ENCODE data around the gene KCNH6. TPM values are rescaled to one million over a fixed set of nuclear protein-coding genes. Genes with fewer than 3 reads are reported as not detected.

KCNH6 gene
- total RNA-seq, 4 donors from 2014 or later = 0.08 to 0.29 TPM; not detected in 2

DNA sequence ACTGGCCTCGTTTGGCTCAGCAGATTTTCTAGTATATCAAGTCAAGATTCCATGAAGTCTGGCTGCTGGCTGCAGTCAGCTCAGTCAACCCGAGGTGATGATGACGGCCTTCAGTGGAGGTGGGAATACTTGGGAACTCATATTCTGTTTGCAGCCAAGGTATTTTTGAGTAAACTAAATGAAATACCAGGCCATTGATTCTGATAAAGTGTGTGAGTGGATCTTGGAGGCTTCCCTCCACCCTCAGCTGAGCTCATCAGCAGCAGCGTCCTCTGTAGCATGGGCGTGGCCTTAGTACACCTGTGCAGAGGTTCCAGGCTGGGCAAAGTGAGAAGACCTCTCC lies 55.6 kb downstream of the KCNH6 start:
- TF ChIP-seq, protein P1, sequence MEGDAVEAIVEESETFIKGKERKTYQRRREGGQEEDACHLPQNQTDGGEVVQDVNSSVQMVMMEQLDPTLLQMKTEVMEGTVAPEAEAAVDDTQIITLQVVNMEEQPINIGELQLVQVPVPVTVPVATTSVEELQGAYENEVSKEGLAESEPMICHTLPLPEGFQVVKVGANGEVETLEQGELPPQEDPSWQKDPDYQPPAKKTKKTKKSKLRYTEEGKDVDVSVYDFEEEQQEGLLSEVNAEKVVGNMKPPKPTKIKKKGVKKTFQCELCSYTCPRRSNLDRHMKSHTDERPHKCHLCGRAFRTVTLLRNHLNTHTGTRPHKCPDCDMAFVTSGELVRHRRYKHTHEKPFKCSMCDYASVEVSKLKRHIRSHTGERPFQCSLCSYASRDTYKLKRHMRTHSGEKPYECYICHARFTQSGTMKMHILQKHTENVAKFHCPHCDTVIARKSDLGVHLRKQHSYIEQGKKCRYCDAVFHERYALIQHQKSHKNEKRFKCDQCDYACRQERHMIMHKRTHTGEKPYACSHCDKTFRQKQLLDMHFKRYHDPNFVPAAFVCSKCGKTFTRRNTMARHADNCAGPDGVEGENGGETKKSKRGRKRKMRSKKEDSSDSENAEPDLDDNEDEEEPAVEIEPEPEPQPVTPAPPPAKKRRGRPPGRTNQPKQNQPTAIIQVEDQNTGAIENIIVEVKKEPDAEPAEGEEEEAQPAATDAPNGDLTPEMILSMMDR (IDR thresholded peaks at IDR 0.05) = no peak
- no peak for TF ChIP-seq POLR2A (IDR thresholded peaks at IDR 0.05)
- DNase-seq (ENCODE audit: low spot score in 2 of 2) = peak in 1 of 2 donors; percentile 37
- intact Hi-C loops (cut with DNase I; ENCODE audit: low total_unique reads) = no loop called here
- WGBS, 2 donors = 76 to 84% methylated on average over 5 of the region's 5 CpGs
- no peak overlapping the region for H3K4me3 ChIP-seq (ENCODE audit: low read depth, poor library complexity, severe bottlenecking)

DNA sequence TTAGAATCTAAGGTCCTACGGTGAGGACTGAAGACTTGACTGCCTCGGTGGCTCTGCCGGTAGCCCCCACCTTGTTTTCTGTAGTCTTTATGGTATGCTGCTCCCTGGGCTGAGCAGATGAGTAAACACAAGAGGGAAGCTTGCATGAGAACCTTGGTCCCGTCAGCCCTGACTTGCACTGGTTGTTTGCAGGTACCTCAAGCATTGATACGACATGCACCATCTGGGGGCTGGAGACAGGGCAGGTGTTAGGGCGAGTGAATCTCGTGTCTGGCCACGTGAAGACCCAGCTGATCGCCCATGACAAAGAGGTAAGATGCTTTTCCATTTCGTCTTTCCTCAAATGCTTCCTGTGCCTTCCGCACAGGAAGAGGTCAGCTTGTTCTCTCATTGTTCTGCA lies 56.5 kb downstream of the KCNH6 start:
- no peak overlapping the region for H3K4me3 ChIP-seq (ENCODE audit: low read depth, poor library complexity, severe bottlenecking)
- peak in 1 of 2 donors; percentile 40 for DNase-seq (ENCODE audit: low spot score in 2 of 2)
- WGBS, 2 donors = 84 to 85% methylated on average over 11 of the region's 11 CpGs
- intact Hi-C loops (cut with DNase I; ENCODE audit: low total_unique reads) = no loop called here
- no peak for TF ChIP-seq POLR2A (IDR thresholded peaks at IDR 0.05)
- TF ChIP-seq, protein P1 (IDR thresholded peaks at IDR 0.05) = no peak

DNA sequence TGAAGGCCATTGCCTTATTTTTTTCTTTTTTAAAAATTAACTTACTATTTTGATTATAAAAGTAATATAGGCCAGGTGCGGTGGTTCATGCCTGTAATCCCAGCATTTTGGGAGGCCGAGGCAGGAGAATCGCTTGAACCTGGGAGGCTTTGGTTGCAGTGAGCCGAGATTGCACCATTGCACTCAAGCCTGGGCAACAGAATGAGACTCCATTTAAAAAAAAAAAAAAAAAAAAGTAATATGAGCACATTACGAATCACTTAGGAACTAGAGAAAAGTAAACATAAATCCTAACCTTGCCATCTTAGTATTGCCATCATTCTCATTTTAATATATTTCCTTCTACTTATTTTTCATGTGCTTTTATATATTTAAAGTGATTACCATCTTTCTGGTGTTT lies 64.6 kb downstream of the KCNH6 start:
- TF ChIP-seq, protein P1 (IDR thresholded peaks at IDR 0.05) = no peak
- TF ChIP-seq POLR2A (IDR thresholded peaks at IDR 0.05) = no peak
- no peak for DNase-seq (ENCODE audit: low spot score in 2 of 2)
- intact Hi-C loops (cut with DNase I; ENCODE audit: low total_unique reads) = no loop called here

DNA sequence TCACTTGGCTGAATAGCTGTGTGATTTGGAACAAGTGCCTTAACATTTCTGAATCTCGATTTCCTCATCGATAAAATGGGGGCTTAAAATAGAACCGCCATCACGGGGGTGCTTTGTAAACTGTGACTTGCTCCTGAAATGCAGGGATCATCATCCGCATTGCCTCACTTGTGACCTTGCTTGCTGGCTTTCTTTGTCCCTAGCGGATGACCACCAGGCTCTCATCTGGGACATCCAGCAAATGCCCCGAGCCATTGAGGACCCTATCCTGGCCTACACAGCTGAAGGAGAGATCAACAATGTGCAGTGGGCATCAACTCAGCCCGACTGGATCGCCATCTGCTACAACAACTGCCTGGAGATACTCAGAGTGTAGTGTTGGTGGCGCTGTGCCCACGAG lies 65.6 kb downstream of the KCNH6 start:
- DNase-seq (ENCODE audit: low spot score in 2 of 2) = no peak
- intact Hi-C loops (cut with DNase I; ENCODE audit: low total_unique reads) = no loop called here
- WGBS, 2 donors = 81 to 91% methylated on average over 11 of the region's 11 CpGs
- H3K4me3 ChIP-seq (ENCODE audit: low read depth, poor library complexity, severe bottlenecking) = no peak overlapping the region
- TF ChIP-seq POLR2A (IDR thresholded peaks at IDR 0.05) = no peak
- TF ChIP-seq, protein P1 (IDR thresholded peaks at IDR 0.05) = no peak

More for the DNA sequence above, 64.6 kb downstream of the KCNH6 start:
- H3K4me3 ChIP-seq (ENCODE audit: low read depth, poor library complexity, severe bottlenecking) = no peak overlapping the region
- 93 to 98% methylated on average over 5 of the region's 5 CpGs for WGBS, 2 donors

DNA sequence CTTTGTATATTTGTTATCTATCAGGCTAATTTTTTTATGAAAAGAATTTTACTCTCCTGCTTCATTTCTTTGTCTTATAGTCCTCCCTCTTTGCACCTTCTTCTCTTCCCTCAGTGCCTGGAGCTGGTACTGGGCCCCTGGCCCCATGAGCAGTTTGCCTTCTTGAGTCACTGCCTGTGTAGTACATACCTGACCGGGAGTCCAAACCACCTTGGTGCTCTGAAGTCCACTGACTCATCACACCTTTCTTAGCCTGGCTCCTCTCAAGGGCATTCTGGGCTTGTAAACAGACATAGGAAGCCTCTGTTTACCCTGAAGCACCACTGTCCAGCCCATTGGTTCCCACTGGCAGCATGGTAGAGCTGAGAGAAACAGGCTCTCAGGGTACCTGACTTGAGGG lies 66.5 kb downstream of the KCNH6 start:
- TF ChIP-seq, protein P1 (IDR thresholded peaks at IDR 0.05) = no peak
- TF ChIP-seq POLR2A (IDR thresholded peaks at IDR 0.05) = no peak
- 94 to 100% methylated on average over 1 of the region's 1 CpG for WGBS, 2 donors
- intact Hi-C loops (cut with DNase I; ENCODE audit: low total_unique reads) = no loop called here
- no peak for DNase-seq (ENCODE audit: low spot score in 2 of 2)
- H3K4me3 ChIP-seq (ENCODE audit: low read depth, poor library complexity, severe bottlenecking) = no peak overlapping the region

DNA sequence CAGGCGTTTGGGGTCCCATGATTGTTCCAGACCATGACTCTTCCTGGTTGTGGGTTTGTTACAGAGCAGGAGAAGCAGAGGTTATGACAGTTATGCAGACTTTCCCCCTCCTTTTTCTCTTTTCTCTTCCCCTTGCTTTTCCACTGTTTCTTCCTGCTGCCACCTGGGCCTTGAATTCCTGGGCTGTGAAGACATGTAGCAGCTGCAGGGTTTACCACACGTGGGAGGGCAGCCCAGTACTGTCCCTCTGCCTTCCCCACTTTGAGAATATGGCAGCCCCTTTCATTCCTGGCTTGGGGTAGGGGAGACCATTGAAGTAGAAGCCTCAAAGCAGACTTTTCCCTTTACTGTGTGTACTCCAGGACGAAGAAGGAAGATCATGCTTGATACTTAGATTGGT lies 69.6 kb downstream of the KCNH6 start:
- no peak overlapping the region for H3K4me3 ChIP-seq (ENCODE audit: low read depth, poor library complexity, severe bottlenecking)
- WGBS, 2 donors = 74 to 83% methylated on average over 3 of the region's 3 CpGs
- no peak for TF ChIP-seq POLR2A (IDR thresholded peaks at IDR 0.05)
- TF ChIP-seq, protein P1 (IDR thresholded peaks at IDR 0.05) = no peak
- intact Hi-C loops (cut with DNase I; ENCODE audit: low total_unique reads) = no loop called here
- DNase-seq (ENCODE audit: low spot score in 2 of 2) = no peak

All from lower leg skin (tissue), 4 donors.